AG09309 (cell line): ENCODE data around the gene FARP1.

Experiments used
- DNase-seq: peaks from one replicate; pipeline ENCODE4 v3.0.0-alpha.2; 2010; ENCODE audit warnings: low read depth
- H3K4me3 ChIP-seq: 2 replicates; pipeline ENCODE4 v1.5.1; 2011; ENCODE audit warnings: mild to moderate bottlenecking, low read depth, low read length, moderate library complexity; ENCODE audit not compliant: control insufficient read depth
- TF ChIP-seq, protein P1 (sequence below): IDR thresholded peaks from 2 replicates; pipeline ENCODE4 v1.5.1; 2011; ENCODE audit warnings: mild to moderate bottlenecking, low read depth, low read length, inconsistent platforms; ENCODE audit not compliant: insufficient read depth, control insufficient read depth; ENCODE audit errors: missing control alignments

The FARP1 gene

DNA sequence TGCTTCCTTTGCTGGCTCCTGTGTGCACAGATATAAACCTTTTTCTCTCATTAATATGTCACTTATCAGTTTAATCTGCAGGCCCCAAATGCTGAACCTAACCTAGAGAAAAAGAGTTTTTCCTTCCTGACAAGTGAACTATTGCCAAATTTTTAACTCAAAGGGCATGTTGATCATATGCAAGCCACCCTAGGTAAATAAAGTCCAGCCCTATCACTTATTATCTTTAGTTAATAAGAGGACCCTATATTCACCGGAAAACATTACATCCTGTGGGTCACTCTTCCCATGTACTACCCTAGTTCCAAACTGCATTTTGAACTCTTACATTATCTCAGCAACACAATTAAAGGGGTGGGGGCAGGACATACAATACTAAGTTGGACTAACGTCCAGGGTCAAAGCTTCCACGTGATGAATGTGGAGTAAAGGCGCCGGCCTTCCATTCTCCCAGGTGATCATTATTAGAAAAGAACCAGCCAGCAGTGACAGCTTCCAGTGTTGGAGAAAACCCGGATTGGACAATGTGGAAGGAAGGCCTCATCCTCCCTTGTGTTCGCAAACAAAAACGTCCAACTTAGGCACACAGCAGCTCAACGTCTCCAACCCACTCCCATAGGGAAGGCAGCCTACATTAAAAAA, 347.4 kb downstream of the FARP1 start:
- H3K4me3 ChIP-seq = no peak overlapping the region
- TF ChIP-seq, protein P1, sequence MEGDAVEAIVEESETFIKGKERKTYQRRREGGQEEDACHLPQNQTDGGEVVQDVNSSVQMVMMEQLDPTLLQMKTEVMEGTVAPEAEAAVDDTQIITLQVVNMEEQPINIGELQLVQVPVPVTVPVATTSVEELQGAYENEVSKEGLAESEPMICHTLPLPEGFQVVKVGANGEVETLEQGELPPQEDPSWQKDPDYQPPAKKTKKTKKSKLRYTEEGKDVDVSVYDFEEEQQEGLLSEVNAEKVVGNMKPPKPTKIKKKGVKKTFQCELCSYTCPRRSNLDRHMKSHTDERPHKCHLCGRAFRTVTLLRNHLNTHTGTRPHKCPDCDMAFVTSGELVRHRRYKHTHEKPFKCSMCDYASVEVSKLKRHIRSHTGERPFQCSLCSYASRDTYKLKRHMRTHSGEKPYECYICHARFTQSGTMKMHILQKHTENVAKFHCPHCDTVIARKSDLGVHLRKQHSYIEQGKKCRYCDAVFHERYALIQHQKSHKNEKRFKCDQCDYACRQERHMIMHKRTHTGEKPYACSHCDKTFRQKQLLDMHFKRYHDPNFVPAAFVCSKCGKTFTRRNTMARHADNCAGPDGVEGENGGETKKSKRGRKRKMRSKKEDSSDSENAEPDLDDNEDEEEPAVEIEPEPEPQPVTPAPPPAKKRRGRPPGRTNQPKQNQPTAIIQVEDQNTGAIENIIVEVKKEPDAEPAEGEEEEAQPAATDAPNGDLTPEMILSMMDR = no peak
- DNase-seq = no peak

DNA sequence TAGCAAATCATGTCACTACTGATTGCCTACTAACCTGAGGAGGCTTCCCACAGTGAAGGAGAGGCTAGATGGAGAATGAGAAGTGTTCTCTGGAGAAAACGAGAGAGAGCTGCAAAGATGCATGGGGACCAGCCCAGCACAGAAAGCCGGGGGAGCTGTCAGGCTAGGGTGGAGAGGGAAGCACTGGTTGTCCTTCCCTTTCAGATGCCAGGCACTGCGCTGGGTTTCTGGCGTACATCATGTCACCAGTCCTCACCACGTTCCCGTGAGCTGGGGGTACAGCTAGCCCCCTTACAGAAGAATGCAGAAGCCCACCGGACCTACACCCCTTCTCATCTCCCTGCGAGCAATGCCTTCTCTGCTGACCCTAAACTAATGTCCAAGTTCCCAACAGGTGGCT, 348.0 kb downstream of the FARP1 start:
- H3K4me3 ChIP-seq = no peak overlapping the region
- TF ChIP-seq, protein P1 = no peak
- DNase-seq = no peak

DNA sequence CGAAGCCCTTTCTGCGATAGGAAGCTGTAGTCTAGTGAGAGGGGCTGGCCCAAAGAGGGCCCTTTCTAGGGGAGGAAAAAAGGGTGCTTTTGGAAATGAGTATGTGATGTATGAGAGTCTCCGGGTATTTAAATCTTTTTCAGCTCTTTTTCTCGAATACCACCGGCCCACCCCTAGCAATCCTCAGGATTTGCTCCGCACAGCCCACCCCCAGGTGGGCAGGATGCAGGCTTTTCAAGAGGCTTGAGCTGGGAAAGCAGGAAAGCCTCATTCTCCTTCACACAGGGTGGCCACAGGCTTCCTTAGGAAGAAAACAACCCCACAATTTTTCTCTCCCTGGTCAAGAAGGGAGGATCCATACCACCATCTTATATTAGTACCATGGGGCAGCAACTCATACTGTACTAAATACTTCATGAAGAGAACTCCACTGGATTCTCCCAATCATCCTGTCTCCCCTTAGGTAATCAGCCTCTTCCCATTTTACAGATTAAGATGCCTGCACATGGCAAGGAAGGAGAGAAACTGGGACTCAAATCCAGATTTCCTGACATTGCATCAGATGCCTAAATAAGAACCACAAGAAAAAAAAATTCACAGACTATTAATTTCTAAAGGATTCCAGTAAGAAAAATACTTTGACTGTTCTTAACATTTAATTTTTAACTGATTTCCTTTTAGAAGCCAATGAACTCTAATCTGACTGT, 349.6 kb downstream of the FARP1 start:
- H3K4me3 ChIP-seq = no peak overlapping the region
- TF ChIP-seq, protein P1 = no peak
- no peak for DNase-seq

DNA sequence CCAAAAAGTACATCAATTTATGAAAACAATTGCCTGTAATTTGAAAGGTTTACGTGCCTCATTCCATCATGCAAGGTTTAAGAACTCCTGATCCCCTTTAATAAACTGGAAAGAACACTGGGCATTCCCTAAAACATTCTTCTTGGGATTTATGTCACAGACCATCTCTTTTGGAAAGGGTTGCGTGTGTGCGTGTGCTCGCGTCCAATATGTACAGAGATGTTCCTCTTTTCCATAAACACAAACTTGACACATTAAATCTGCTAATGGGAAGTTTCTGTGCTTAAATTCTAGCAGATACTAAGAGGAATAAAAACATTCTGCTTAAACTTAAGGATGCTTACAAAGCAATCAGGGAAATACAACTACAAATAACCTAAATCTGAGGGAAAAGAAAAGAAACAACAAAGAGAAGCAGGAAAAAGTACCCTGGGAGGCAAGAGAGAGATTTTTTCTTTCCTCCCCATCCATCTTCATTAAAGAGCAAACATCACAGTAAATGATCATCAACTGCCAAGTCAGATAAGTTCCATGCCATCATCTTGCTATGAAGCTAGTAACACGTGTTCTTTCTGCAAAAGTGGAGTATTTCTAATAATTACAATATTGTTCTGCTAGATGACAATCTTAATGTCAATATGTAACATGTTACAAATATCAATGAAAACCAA, 350.3 kb downstream of the FARP1 start:
- no peak for DNase-seq
- TF ChIP-seq, protein P1 = no peak
- no peak overlapping the region for H3K4me3 ChIP-seq

DNA sequence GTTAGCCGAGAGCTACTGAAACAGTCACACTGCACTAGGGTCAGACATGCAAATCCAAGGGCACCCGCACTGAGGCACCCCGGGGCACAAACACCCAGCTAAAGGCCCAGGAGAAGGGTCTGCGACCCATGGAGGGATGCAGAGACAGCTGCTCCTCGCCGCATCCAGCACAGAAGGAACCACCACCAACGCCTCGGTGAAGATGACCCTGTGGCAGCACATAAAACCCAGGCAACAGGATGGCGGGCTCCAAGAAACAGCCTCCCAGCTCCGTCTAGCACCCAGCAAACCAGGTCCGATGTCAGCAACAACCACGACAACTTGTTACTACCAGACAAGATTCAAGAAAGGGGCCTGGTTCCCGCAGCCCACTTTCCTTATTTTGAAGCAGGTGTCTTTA, 351.9 kb downstream of the FARP1 start:
- DNase-seq = no peak
- TF ChIP-seq, protein P1 = no peak
- H3K4me3 ChIP-seq = no peak overlapping the region

DNA sequence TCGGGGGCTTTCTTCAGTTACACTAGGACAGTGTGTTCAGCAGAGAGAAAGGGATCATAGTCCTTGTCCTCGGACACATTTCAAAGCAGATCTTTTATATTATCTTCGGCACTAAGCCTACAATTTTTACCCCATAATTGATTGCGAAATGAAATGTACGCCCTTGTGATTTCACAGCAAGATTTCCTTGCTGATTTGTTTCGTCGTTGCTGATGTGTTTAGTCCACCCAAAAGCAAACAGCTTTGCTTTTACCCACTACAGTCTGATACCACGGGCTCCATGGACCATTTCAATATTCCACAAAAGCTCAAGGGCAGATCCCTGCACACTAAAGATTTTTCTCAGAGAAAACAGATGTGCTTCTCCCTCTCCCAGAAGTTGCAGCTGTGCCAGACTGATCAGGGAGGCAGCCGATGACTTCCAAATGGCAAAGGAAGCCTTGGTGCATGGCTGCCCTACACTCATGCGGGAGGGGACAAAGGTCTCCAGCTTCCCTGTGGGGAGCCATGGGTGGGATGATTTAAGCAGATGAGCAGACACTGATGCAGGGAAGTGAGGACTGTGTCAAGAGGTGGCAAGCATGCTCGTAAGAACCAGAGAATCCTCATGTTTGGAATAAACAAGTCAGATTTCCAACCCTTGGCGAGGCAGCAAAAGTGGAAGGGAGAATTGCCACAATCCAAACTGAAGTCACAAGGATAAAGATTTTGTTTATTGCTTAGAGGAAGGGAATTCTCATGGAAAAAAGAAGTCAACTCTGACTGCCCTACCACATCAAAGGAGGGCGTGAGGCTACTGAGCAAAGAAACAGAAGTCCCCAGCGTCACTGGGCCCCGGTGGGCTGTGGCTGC, 353.0 kb downstream of the FARP1 start:
- H3K4me3 ChIP-seq = no peak overlapping the region
- no peak for DNase-seq
- TF ChIP-seq, protein P1 = no peak
